HL-60 (cell line): ENCODE measurements around the gene SSRP1.

Experiments used
- GABPA ChIP-seq: IDR thresholded peaks from 2 replicates; pipeline ENCODE4 v1.6.1; 2012; ENCODE audit warnings: low read depth
- POLR2AphosphoS5 ChIP-seq: IDR thresholded peaks from 2 replicates; pipeline ENCODE4 v1.6.1; 2012; ENCODE audit warnings: low read depth
- REST ChIP-seq: IDR thresholded peaks from 2 replicates; pipeline ENCODE4 v1.6.1; 2012; ENCODE audit warnings: low read depth; ENCODE audit not compliant: insufficient replicate concordance
- SPI1 ChIP-seq: IDR thresholded peaks from 2 replicates; pipeline ENCODE4 v1.6.1; 2012; ENCODE audit warnings: low read depth, mild to moderate bottlenecking, borderline replicate concordance
- TF ChIP-seq, protein P1 (sequence below): IDR thresholded peaks from one replicate; pipeline ENCODE4 v1.5.1; 2011; ENCODE audit warnings: low read length, control low read depth, inconsistent platforms; ENCODE audit not compliant: insufficient read depth

DNA sequence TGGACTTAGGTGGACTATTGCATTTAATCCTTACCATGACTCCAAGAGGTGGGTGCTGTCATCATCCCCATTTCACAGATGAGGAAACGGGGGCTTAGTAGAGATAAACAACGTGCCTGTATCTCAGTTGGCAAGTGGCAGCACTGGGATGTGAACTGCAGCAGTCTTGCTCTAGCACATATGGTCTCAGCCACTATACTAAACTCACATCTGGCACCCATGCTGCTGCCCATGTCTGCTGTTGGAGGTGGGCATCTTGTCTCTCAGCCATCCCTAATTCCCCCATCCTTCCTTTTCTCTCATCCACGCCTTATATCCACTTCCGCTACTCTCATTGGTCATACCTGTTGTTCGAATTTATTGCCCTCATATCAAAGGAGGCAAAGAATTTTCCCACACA, 41.4 kb upstream of the SSRP1 start:
- TF ChIP-seq, protein P1, sequence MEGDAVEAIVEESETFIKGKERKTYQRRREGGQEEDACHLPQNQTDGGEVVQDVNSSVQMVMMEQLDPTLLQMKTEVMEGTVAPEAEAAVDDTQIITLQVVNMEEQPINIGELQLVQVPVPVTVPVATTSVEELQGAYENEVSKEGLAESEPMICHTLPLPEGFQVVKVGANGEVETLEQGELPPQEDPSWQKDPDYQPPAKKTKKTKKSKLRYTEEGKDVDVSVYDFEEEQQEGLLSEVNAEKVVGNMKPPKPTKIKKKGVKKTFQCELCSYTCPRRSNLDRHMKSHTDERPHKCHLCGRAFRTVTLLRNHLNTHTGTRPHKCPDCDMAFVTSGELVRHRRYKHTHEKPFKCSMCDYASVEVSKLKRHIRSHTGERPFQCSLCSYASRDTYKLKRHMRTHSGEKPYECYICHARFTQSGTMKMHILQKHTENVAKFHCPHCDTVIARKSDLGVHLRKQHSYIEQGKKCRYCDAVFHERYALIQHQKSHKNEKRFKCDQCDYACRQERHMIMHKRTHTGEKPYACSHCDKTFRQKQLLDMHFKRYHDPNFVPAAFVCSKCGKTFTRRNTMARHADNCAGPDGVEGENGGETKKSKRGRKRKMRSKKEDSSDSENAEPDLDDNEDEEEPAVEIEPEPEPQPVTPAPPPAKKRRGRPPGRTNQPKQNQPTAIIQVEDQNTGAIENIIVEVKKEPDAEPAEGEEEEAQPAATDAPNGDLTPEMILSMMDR, result no peak
- no peak for TF ChIP-seq POLR2AphosphoS5
- TF ChIP-seq GABPA, result no peak
- no peak for TF ChIP-seq SPI1
- TF ChIP-seq REST, result no peak
